ENCODE results near the gene ZGPAT. TPM values are rescaled to one million over a fixed set of nuclear protein-coding genes. Genes with fewer than 3 reads are reported as not detected.

ZGPAT gene
- total and polyA plus RNA-seq, 2 of the 8 experiments (the other 6 are each of a cell fraction or from before 2014, with no cell fraction given), result 14.5 to 21.4 TPM

DNA sequence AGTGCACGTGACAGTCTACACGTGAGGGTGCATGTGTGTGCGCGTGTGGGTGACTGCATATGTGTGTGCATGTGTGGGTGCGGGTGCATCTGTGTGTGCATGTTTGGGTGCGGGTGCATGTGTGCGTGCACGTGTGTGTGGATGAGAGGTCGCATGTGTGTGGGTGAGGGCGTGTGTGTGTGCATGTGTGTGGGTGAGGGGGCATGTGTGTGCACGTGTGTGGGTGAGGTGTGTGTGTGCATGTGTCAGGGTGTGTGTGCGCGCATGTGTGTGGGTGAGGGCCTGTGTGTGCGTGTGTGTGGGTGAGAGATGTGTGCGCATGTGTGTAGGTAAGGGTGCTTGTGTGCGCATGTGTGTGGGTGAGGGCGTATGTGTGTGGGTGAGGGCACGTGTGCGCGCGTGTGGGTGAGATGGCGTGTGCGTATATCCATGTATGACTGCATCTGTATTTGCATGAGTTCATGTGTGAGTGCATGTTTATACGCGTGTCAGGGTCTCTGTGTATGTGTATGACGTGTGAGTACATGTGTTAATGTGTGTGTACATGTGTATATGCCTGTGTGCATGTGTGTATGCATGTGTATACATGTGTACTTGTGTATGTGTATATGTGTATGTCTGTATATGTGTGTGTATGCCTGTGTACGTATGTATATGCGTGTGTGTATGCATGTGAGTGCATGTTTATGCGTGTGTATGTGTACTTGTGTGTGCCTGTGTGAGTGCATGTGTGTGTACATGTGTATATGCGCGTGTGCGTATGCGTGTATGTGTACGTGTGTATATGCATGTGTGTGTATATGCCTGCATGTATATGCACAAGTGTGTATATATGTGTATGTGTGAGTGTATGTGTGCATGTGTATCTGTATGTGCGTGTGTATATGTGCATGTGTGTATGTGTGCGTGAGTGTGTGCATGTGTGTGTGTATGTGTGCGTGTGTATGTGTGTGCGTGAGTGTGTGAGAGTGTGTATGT is 24.6 kb downstream of the ZGPAT start (continued):
- TF ChIP-seq CHD7 (IDR thresholded peaks at IDR 0.05; ENCODE audit: insufficient replicate concordance, low read length), result no peak
- TF ChIP-seq CBX5 (IDR thresholded peaks at IDR 0.05; ENCODE audit: low read depth, low read length), result no peak
- TF ChIP-seq TAF7 (optimal IDR thresholded peaks at IDR 0.05; ENCODE audit: borderline replicate concordance, low read depth, low read length), result no peak
- no peak for TF ChIP-seq YY1 (IDR thresholded peaks at IDR 0.05; ENCODE audit: low read depth, low read length)
- TF ChIP-seq HDAC2 (IDR thresholded peaks at IDR 0.05; ENCODE audit: borderline replicate concordance in 1 of 2, low read depth in 2 of 2, low read length in 2 of 2), result no peak
- no peak for TF ChIP-seq ASH2L (IDR thresholded peaks at IDR 0.05; ENCODE audit: low read length)

Measured in H1 (cell line).